KMS-11 (cell line): ENCODE data around the gene NT5DC3.

Source experiments
- H2AFZ ChIP-seq: fragments of 200-600 bp; sonication (generic); 2 replicates; pipeline ENCODE4 v1.6.1; 2016; ENCODE audit warnings: antibody characterized with exemption, mixed run types, low read depth
- H3K27ac ChIP-seq: fragments of 200-600 bp; sonication (generic); 2 replicates; pipeline ENCODE4 v1.6.1; 2016; ENCODE audit warnings: mild to moderate bottlenecking, mixed run types
- H3K27me3 ChIP-seq: fragments of 200-600 bp; sonication (generic); 2 replicates; pipeline ENCODE4 v1.6.1; 2017; ENCODE audit warnings: mild to moderate bottlenecking, low read depth, mixed run types, moderate library complexity; ENCODE audit not compliant: insufficient read depth
- H3K36me3 ChIP-seq: fragments of 200-600 bp; sonication (generic); 2 replicates; pipeline ENCODE4 v1.6.1; 2017; ENCODE audit warnings: mild to moderate bottlenecking, mixed run types; ENCODE audit not compliant: insufficient read depth
- H3K4me1 ChIP-seq: fragments of 200-600 bp; sonication (generic); 2 replicates; pipeline ENCODE4 v1.6.1; 2016; ENCODE audit warnings: mild to moderate bottlenecking, low read depth, mixed run types; ENCODE audit not compliant: poor library complexity, severe bottlenecking
- H3K4me2 ChIP-seq: fragments of 200-600 bp; sonication (generic); 2 replicates; pipeline ENCODE4 v1.7.0; 2016; ENCODE audit warnings: mild to moderate bottlenecking, mixed run types
- H3K4me3 ChIP-seq: fragments of 200-600 bp; sonication (generic); IDR thresholded peaks from 2 replicates; pipeline ENCODE4 v1.6.1; 2017; ENCODE audit warnings: low read depth, low read length, mixed read lengths; ENCODE audit not compliant: insufficient read depth
- H3K79me2 ChIP-seq: fragments of 200-600 bp; sonication (generic); 2 replicates; pipeline ENCODE4 v1.6.1; 2016; ENCODE audit warnings: low read depth, mixed run types; ENCODE audit not compliant: insufficient read depth
- H3K9ac ChIP-seq: fragments of 200-600 bp; sonication (generic); 2 replicates; pipeline ENCODE4 v1.6.1; 2016; ENCODE audit warnings: mild to moderate bottlenecking, mixed run types
- H4K20me1 ChIP-seq: fragments of 200-600 bp; sonication (generic); 2 replicates; pipeline ENCODE4 v1.6.1; 2016; ENCODE audit warnings: mild to moderate bottlenecking, mixed run types; ENCODE audit not compliant: insufficient read depth
- CTCF ChIP-seq: fragments of 200-600 bp; sonication (generic); conservative IDR thresholded peaks from 2 replicates; pipeline ENCODE4 v1.6.1; 2017; ENCODE audit warnings: low read depth, mild to moderate bottlenecking, antibody characterized with exemption, low read length, moderate library complexity, mixed read lengths

The NT5DC3 gene

GRCh38 chr12:103883908-103884307, 42.9 kb upstream of the NT5DC3 start:
- no peak for TF ChIP-seq CTCF
- H3K79me2 ChIP-seq: no peaks in the 10 kb centered on the region
- no peak overlapping the region for H2AFZ ChIP-seq
- H3K27ac ChIP-seq: no peak overlapping the region
- no peak overlapping the region for H3K9ac ChIP-seq
- no peaks in the 10 kb centered on the region for H4K20me1 ChIP-seq
- H3K4me2 ChIP-seq: no peak overlapping the region
- no peaks in the 10 kb centered on the region for H3K36me3 ChIP-seq
- H3K27me3 ChIP-seq: no peaks in the 10 kb centered on the region
- no peak overlapping the region for H3K4me3 ChIP-seq
- peaks cover 60% of the 10 kb centered on the region for H3K4me1 ChIP-seq

GRCh38 chr12:103882861-103883596, 42.0 kb upstream of the NT5DC3 start:
- Histone ChIP-seq H3K27ac (no peak overlapping the region), H3K27me3 (no peaks in the 10 kb centered on the region), H4K20me1 (no peaks in the 10 kb centered on the region), H3K9ac (no peak overlapping the region), H3K79me2 (no peaks in the 10 kb centered on the region), H3K4me3 (no peak overlapping the region), H3K36me3 (no peaks in the 10 kb centered on the region), H3K4me2 (no peak overlapping the region), H3K4me1 (peaks cover 68% of the 10 kb centered on the region), H2AFZ (peak overlapping the region; percentile 19; the same call in 1 of the 2 replicates)
- TF ChIP-seq CTCF: no peak

- H3K4me3 ChIP-seq: no peak overlapping the region
- H3K27ac ChIP-seq: peak overlapping the region; percentile 61
- no peaks in the 10 kb centered on the region for H3K27me3 ChIP-seq
- no peaks in the 10 kb centered on the region for H3K79me2 ChIP-seq
- no peak for TF ChIP-seq CTCF
- no peaks in the 10 kb centered on the region for H4K20me1 ChIP-seq
- H3K9ac ChIP-seq: peak overlapping the region; percentile 35; the same call in 1 of the 2 replicates
- peaks cover 72% of the 10 kb centered on the region for H3K4me1 ChIP-seq
- H2AFZ ChIP-seq: peak overlapping the region; percentile 64; the same call in 1 of the 2 replicates
- H3K36me3 ChIP-seq: no peaks in the 10 kb centered on the region
- peak overlapping the region; percentile 77 for H3K4me2 ChIP-seq
Observed at GRCh38 chr12:103881261-103881660, 40.2 kb upstream of the NT5DC3 start.

- H3K79me2 ChIP-seq: no peaks in the 10 kb centered on the region
- no peaks in the 10 kb centered on the region for H3K36me3 ChIP-seq
- H2AFZ ChIP-seq: peak overlapping the region; percentile 64
- peak overlapping the region; percentile 35 for H3K9ac ChIP-seq
- no peaks in the 10 kb centered on the region for H4K20me1 ChIP-seq
- H3K4me2 ChIP-seq: peak overlapping the region; percentile 77
- peaks cover 78% of the 10 kb centered on the region for H3K4me1 ChIP-seq
- H3K27ac ChIP-seq: peak overlapping the region; percentile 61
- TF ChIP-seq CTCF: no peak
- H3K4me3 ChIP-seq: no peak overlapping the region
- H3K27me3 ChIP-seq: no peaks in the 10 kb centered on the region
Observed at GRCh38 chr12:103880299-103881142, 39.5 kb upstream of the NT5DC3 start.
